ENCODE measurements around the gene RPS27.
A peak's percentile ranks its signal among the peaks of the same experiment; 100 is the strongest.
"Not testable (repeated sequence)": the region's sequence is repeated elsewhere in the genome, so short reads cannot be mapped to it uniquely, and the experiment has no call there.

Gene RPS27

GRCh38 chr1:153987621-153988020 is 2.9 kb upstream of the RPS27 start:
- peaks cover 26% of the 10 kb centered on the region for H3K36me3 Mint-ChIP-seq (ENCODE audit: low read depth)
- no peak for ATAC-seq
- no peaks in the 10 kb centered on the region for H3K9me3 Mint-ChIP-seq
- H3K27me3 Mint-ChIP-seq: no peaks in the 10 kb centered on the region
- H3K27ac Mint-ChIP-seq: peak overlapping the region; percentile 90
- no peak for DNase-seq
- no peak overlapping the region for H3K4me3 Mint-ChIP-seq
- H3K4me1 Mint-ChIP-seq: peaks cover 56% of the 10 kb centered on the region

- H3K27me3 Mint-ChIP-seq: no peaks in the 10 kb centered on the region
- no peaks in the 10 kb centered on the region for H3K9me3 Mint-ChIP-seq
- H3K4me3 Mint-ChIP-seq: peak overlapping the region; percentile 97
- no peak for ATAC-seq
- H3K4me1 Mint-ChIP-seq: peaks cover 49% of the 10 kb centered on the region
- H3K27ac Mint-ChIP-seq: peak overlapping the region; percentile 98
- DNase-seq: no peak
- peaks cover 47% of the 10 kb centered on the region for H3K36me3 Mint-ChIP-seq (ENCODE audit: low read depth)
These were observed 629 bp downstream of the RPS27 start for GRCh38 chr1:153991151-153991630.

GRCh38 chr1:153991806-153992205 is 1.2 kb downstream of the RPS27 start:
- no peak for DNase-seq
- no peak for ATAC-seq
- peaks cover 44% of the 10 kb centered on the region for H3K4me1 Mint-ChIP-seq
- H3K9me3 Mint-ChIP-seq: no peaks in the 10 kb centered on the region
- peak overlapping the region; percentile 98 for H3K27ac Mint-ChIP-seq
- H3K4me3 Mint-ChIP-seq: peak overlapping the region; percentile 97
- no peaks in the 10 kb centered on the region for H3K27me3 Mint-ChIP-seq
- H3K36me3 Mint-ChIP-seq (ENCODE audit: low read depth): peaks cover 47% of the 10 kb centered on the region

GRCh38 chr1:153995202-153995601 is 4.6 kb downstream of the RPS27 start:
- ATAC-seq (no peak), DNase-seq (no peak)
- Mint-ChIP-seq H3K4me3 (no peak overlapping the region), H3K36me3 (ENCODE audit: low read depth) (peaks cover 47% of the 10 kb centered on the region), H3K4me1 (peaks cover 31% of the 10 kb centered on the region), H3K27me3 (no peaks in the 10 kb centered on the region), H3K9me3 (no peaks in the 10 kb centered on the region), H3K27ac (peak overlapping the region; percentile 20)

GRCh38 chr1:153995640-153996039 is 5.1 kb downstream of the RPS27 start:
- Mint-ChIP-seq H3K4me1 (peaks cover 27% of the 10 kb centered on the region), H3K9me3 (no peaks in the 10 kb centered on the region), H3K27me3 (no peaks in the 10 kb centered on the region), H3K27ac (peak overlapping the region; percentile 20), H3K4me3 (no peak overlapping the region), H3K36me3 (ENCODE audit: low read depth) (peaks cover 45% of the 10 kb centered on the region)
- ATAC-seq (no peak), DNase-seq (no peak)

GRCh38 chr1:153996882-153997281 is 6.3 kb downstream of the RPS27 start:
- not testable (repeated sequence) for DNase-seq, ATAC-seq, H3K9me3 Mint-ChIP-seq, H3K27me3 Mint-ChIP-seq, H3K27ac Mint-ChIP-seq, H3K4me3 Mint-ChIP-seq
- H3K36me3 Mint-ChIP-seq (ENCODE audit: low read depth): peaks cover 32% of the 10 kb centered on the region
- H3K4me1 Mint-ChIP-seq: peaks cover 19% of the 10 kb centered on the region

GRCh38 chr1:154000420-154000819 is 9.9 kb downstream of the RPS27 start:
- DNase-seq (no peak), ATAC-seq (no peak)
- Mint-ChIP-seq H3K36me3 (ENCODE audit: low read depth) (peaks cover 4% of the 10 kb centered on the region), H3K4me1 (no peaks in the 10 kb centered on the region), H3K4me3 (no peak overlapping the region), H3K27ac (no peak overlapping the region), H3K9me3 (no peaks in the 10 kb centered on the region), H3K27me3 (no peaks in the 10 kb centered on the region)

- Mint-ChIP-seq H3K9me3 (no peaks in the 10 kb centered on the region), H3K4me1 (no peaks in the 10 kb centered on the region), H3K4me3 (no peak overlapping the region), H3K27ac (no peak overlapping the region), H3K36me3 (ENCODE audit: low read depth) (no peaks in the 10 kb centered on the region), H3K27me3 (no peaks in the 10 kb centered on the region)
- peak; percentile 36 for ATAC-seq
- DNase-seq: no peak
These were observed 15.6 kb downstream of the RPS27 start for GRCh38 chr1:154006136-154006535.

GRCh38 chr1:154012129-154012528 is 21.6 kb downstream of the RPS27 start:
- H3K27me3 Mint-ChIP-seq: no peaks in the 10 kb centered on the region

GRCh38 chr1:154012543-154012942 is 22.0 kb downstream of the RPS27 start:
- H3K36me3 Mint-ChIP-seq (ENCODE audit: low read depth); H3K27me3 Mint-ChIP-seq; H3K27ac Mint-ChIP-seq; DNase-seq; H3K9me3 Mint-ChIP-seq; H3K4me3 Mint-ChIP-seq; ATAC-seq; H3K4me1 Mint-ChIP-seq: not testable (repeated sequence)

More at GRCh38 chr1:154012129-154012528, 21.6 kb downstream of the RPS27 start:
- no peak for ATAC-seq
- DNase-seq: no peak
- H3K4me3 Mint-ChIP-seq: no peak overlapping the region
- H3K27ac Mint-ChIP-seq: no peak overlapping the region
- no peaks in the 10 kb centered on the region for H3K9me3 Mint-ChIP-seq
- peaks cover 3% of the 10 kb centered on the region for H3K4me1 Mint-ChIP-seq
- H3K36me3 Mint-ChIP-seq (ENCODE audit: low read depth): no peaks in the 10 kb centered on the region

GRCh38 chr1:154014154-154014907 is 23.8 kb downstream of the RPS27 start:
- Mint-ChIP-seq H3K9me3 (no peaks in the 10 kb centered on the region), H3K27ac (no peak overlapping the region), H3K27me3 (no peaks in the 10 kb centered on the region), H3K4me1 (peaks cover 3% of the 10 kb centered on the region), H3K36me3 (ENCODE audit: low read depth) (no peaks in the 10 kb centered on the region), H3K4me3 (no peak overlapping the region)
- DNase-seq (no peak), ATAC-seq (peak; percentile 52)

GRCh38 chr1:154019269-154019668 is 28.7 kb downstream of the RPS27 start:
- H3K4me1 Mint-ChIP-seq: peaks cover 2% of the 10 kb centered on the region
- H3K9me3 Mint-ChIP-seq: no peaks in the 10 kb centered on the region
- H3K27ac Mint-ChIP-seq: no peak overlapping the region
- DNase-seq (no peak), ATAC-seq (no peak)
- H3K4me3 Mint-ChIP-seq: no peak overlapping the region
- no peaks in the 10 kb centered on the region for H3K36me3 Mint-ChIP-seq (ENCODE audit: low read depth)
- H3K27me3 Mint-ChIP-seq: no peaks in the 10 kb centered on the region

GRCh38 chr1:154019940-154020339 is 29.4 kb downstream of the RPS27 start:
- H3K9me3 Mint-ChIP-seq: no peaks in the 10 kb centered on the region
- no peak overlapping the region for H3K27ac Mint-ChIP-seq
- H3K27me3 Mint-ChIP-seq: no peaks in the 10 kb centered on the region
- ATAC-seq (no peak), DNase-seq (no peak)
- H3K36me3 Mint-ChIP-seq (ENCODE audit: low read depth): no peaks in the 10 kb centered on the region
- H3K4me1 Mint-ChIP-seq: no peaks in the 10 kb centered on the region
- H3K4me3 Mint-ChIP-seq: no peak overlapping the region

GRCh38 chr1:154033697-154034096 is 43.1 kb downstream of the RPS27 start:
- H3K9me3 Mint-ChIP-seq; ATAC-seq; H3K4me1 Mint-ChIP-seq; H3K4me3 Mint-ChIP-seq; DNase-seq; H3K36me3 Mint-ChIP-seq (ENCODE audit: low read depth); H3K27me3 Mint-ChIP-seq; H3K27ac Mint-ChIP-seq: not testable (repeated sequence)
